Islet precursor cell (in vitro differentiated cells): ENCODE data around the gene TPM3.
A peak's percentile ranks its signal among the peaks of the same experiment; 100 is the strongest.
"Not testable (repeated sequence)": the region's sequence is repeated elsewhere in the genome, so short reads cannot be mapped to it uniquely, and the experiment has no call there.

Experiments
- DNase-seq: peaks from one replicate; pipeline ENCODE4 v3.0.0-alpha.2; 2018

Gene TPM3

DNA sequence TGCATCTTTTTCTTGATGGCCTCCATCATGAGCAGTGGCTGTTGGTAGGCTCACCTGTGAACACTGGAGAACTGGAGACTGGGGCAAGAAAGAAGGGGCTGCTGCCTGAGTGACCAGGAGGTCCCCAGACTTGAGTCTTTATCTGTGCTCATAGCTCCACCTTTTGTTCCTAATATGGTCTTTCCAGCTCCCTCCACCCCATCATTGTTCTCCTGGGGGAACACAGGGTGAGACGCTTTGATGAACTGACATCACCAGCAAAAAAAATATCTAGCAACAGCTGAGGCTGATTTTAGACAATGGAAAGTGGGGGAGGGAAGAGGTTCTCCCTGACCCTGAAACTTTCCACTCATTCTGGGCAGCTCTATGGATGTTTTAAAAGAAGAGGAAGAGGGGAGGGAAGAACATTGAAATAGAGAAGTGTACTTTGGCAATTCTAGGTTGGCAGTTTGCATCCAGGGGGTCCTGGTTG lies at the start of gene TPM3:
TPM3 (minus strand) TSS at position 111 of the 472 bp plus-strand sequence; CDS start at position 29, 82 bp downstream.
- no peak for DNase-seq

DNA sequence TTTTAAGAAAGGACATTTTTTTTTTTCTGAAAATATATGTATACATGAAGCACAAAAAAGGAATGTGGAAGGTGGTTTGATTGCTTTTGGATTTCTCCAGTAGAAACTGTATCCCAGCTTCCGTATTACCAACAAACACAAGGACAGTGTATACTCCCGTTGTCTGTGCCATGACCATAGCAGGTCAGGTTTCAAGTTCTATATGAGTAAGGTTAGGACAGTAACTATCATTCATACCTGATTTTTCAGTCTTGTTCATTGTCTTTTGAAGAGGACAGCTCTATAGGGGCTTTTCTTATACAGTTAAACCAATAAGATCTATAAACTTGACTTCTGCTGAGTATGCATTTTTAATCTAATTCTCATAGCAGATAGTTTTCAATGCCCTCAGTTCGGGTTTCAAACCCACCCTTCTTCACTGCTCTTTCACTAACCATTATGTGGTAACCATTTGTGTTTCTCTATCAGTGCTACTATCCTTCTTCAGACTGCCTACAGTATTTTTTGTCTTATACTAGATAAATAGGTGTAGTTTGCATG lies 48.5 kb upstream of the TPM3 start:
- DNase-seq = no peak

DNA sequence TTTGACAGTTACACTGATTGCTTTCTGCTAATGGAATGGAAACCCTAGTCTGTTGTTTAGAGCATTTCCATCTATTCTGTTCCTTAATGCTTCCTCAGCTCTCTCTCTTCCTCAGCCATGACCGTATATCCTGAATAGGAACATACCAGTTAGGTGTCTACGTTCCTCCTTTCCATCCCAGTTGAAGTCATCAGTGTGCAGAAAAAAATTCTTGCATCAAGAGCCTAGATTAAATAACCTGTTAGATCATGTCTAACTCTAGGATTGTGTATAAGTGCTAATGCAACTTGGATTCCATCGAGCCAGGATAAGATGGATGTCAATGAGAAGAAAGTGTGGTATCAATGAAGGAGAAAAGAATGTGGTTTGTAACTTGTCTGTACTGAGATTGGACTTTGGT lies 47.6 kb upstream of the TPM3 start:
- no peak for DNase-seq

DNA sequence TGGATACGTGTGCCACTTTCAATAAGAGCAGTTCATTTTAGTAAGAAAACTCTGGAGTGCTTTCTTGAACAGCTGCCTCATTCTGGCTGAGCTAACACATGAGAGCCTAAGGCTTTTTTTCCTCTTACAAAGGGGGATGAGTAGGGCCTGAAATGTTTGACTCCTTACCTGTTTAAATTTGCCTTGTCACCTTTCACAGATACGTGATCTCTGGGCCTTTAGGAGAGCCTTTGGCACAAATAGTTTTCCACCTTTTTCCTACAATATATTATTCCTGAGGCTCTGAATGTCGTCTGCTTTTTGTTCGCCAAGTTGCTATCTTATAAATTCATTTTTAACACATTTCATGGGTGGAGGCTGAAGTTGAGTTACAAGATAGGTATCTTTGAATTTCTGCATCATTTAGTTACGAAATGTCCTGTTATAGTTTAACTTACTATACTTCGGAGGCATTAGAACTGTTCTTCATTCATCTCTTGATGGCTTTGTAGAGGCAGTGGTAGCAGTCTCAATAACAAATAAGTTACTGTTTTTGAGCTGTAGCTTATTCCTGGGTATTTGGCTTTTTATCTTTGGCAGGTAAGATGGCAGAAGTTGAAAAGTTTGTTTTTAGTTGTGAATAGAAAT lies 46.1 kb upstream of the TPM3 start:
- DNase-seq = no peak

DNA sequence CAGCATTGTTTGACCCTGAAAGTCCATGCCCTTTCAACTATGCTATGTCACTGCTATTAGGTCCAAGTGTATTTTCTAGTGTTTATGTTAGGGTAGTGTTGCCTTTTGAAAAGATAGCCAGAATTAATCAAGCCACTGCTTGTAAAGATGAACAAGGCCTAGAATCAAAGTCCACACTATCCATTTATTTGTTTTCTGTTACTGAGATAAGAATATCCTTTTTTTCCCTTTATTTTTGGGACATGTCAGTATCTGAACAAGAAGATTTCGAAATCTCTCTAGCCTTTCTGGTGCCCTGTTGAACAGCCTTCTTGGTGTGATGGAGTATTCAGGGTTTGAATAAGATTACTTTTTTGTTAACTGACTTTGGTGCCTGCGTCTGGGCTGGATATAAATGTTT lies 45.5 kb upstream of the TPM3 start:
- DNase-seq = no peak

DNA sequence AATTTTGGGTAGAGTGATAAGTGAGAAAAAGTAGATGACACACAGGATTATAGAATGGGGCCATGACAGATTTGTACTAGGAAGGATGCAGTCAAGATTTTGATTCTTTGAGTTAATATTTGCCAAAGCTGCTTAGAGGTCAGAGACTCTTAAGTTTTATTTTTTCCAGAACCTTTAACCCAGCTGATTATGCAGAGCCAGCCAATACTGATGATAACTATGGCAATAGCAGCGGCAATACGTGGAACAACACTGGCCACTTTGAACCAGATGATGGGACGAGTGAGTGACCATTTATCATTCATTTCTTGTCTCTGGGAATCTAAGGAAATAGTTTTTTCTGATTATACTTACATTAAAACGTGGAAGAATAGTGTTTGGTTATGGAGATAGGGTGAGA lies 45.0 kb upstream of the TPM3 start:
- DNase-seq = no peak

DNA sequence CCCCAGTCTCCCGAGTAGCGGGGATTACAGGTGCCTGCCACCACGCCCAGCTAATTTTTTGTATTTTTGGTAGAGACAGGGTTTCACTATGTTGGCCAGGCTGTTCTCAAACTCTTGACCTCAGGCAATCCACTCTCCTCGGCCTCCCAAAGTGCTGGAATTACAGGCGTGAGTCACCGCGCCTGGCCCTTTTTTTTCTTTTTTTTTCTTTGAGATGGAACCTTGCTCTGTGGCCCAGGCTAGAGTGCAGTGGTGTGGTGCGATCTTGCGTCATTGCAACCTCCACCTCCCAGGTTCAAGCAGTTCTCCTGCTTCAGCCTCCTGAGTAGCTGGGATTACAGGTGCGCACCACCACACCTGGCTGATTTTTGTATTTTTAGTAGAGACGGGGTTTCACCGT lies 41.2 kb upstream of the TPM3 start:
- DNase-seq = peak; percentile 56

DNA sequence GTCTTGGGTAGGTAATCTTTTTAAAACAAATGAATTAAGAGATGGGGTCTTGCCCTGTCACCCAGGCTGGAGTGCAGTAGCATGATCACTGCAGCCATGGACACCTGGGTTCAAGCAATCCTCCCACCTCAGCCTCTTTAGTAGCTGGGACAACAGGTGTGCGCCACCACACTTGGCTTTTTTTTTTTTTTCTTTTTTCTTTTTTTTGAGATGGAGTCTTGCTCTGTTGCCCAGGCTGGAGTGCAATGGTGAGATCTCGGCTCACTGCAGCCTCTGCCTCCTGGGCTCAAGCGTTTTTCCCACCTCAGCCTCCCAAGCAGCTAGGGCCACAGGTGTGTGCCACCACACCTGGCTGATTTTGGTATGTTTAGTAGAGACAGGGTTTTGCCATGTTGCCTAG lies 39.2 kb upstream of the TPM3 start:
- not testable (repeated sequence) for DNase-seq

DNA sequence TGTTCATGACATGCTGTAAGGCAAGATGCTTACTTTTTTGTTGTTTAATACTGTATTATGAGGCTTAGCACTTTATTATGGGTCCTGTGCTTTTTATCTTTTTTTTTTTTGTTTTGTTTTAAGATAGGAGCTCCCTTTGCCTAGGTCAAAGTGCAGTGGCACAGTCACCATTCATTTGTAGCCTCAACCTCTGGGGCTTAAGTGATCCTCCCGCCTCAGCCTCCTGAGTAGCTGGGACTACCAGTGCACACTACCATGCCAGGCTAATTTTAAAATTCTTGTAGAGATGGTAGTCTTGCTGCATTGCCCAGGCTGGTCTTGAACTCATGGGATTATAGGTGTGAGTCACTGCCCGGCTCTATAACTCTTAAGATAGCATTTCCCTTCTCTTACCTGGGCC lies 33.5 kb upstream of the TPM3 start:
- no peak for DNase-seq

DNA sequence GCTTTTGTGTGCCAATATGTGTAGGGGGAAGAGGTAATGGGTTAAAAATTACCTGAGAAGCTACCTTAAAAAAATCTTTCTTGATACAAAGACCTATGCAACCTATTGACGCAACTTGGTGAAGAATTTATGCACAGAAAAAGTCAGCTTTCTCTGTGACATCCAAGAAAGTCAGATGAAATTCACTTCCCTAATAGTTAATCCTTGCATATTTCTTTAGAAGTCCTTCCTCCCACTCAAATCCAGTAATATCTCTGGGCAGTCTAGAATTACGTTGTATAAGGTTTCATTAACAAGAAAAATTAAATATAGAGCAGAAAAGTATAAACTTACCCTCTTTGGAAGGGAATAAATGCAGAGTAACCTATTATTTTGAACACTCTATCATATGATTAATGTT lies 31.7 kb upstream of the TPM3 start:
- no peak for DNase-seq

DNA sequence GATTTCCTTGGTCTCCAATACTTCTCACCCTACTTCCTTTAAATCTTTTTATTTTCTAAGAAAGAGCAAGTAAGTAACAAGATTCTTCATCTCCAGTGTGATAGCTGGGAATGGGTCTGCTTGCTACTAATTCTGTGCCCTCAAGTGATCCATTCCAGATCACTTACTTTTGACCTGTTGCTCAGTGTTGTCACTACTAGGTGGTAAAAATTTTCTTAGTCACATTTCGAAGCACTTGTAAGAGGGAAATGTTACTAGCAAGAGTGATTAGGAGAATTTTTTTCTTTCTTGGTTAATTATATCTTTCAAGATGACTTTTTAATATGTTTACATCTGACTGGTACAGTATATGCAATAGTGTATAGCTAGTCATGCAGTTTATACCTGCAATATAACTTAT lies 31.0 kb upstream of the TPM3 start:
- DNase-seq = no peak

DNA sequence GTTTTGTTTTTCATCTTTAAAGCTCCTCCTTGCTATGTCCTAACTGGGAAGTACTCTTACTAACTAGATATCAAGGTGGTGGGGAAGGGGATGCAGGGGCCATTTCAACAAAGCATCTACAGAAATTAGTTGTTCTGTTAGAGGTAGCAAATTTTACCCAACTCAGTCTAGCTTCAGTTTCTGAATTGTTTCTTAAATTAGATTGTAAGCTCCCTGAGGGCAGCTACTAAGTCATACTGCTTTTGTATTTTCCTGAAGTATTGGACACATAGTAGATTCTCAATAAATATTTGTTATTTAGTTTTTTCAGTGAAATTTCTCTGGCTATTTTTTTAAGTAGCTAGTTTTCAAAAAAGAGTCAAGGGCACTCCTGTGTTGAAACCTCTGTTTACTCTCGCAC lies 30.6 kb upstream of the TPM3 start:
- DNase-seq = no peak

DNA sequence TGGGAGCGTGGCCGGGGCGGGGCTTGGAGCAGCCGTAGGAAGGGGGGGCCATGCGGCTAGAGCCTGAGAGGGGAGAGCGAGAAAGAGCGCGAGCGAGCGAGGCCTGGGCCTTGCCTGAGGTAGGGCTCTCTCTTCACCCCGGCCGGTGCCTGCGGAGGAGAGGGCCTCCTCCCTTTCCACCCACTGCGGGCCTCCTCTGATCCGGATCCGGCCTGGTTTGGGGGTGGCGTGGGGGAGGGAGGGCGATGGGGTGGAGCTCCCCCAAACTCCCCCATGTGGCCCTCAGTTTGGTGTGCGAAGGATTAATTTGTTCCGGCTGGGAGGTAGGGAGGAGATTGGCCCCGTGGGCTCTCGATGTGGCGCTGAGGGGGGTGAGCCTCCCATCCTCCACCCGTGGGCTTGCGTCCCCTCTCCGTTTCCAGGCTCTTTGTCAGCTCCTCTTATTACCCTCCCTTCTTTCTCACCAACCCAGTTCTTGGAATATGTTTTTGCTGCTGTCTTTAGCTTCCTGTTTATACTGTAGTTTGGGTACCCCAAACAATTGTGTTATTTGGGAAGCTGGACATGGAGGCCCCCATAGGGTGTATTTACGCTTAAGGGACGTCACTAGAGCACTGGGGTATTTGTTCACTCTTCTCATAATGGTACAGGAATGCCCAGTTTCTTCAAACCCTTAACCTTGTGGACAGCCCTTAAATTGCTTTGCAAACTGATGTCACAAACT lies 29.5 kb upstream of the TPM3 start:
- peak; percentile 65 for DNase-seq

DNA sequence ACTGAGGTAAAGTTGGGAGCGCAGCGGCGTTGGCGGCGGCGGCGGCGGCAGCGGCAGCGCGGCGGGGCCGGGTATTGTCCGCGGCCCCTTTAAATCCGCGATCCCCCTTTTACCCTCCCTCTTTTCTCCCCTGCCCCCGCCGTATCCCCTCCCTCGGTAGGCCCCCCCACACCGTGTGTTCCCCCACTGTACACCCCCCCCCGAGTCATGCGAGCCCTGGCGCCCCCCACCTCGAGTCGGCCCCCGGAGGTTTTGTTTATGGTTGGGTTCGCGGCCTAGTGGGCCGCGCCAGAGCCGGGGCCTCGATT lies 29.0 kb upstream of the TPM3 start:
- no peak for DNase-seq

DNA sequence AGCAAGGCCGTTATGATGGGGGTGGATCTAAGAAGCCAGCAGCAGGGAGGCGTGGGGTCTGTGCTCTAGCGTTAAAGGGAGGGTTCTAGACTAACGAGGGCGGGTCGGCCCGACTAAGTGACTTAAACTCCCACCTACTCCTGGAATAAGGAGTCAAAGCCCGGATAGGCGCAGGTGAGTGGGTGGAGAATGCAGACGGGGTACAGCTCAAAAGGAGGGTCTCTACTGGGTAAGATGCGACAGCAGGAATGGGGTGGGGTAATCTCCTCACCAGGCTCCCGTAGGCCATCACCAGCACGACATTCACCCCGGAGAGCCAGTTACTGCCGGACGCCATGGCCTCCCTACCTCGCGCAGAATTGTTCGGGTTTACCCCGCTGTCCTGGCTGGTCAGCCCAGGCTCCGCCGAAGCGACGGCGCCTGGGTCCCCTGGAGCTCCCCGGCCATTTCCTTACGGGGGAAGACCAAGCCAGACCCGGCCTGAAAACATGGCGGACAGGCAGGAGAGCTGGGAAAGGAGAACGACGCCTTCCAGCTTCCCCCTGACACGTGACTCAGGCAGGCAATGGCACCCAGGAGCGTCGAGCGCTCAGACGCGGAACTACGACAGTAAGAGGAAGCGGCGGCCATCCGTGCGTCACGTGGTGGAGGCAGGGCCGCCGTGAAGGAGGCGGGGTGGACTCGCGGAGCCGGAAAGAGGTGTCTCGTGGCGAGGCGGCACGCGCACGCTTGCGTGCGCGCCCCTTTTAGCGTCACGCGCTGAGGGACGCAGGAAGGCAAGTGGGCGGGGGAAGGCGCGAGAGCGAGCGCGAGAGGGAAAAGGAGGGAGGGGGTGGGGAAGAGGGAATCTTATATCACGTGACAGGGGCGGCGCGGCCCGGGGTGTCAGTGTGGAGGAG lies 28.4 kb upstream of the TPM3 start, which contains the start of gene UBAP2L:
UBAP2L (plus strand) TSS at position 885 of the 899 bp plus-strand sequence. CDS start 4,169 bp downstream, outside the sequence.
- DNase-seq = peak; percentile 100

DNA sequence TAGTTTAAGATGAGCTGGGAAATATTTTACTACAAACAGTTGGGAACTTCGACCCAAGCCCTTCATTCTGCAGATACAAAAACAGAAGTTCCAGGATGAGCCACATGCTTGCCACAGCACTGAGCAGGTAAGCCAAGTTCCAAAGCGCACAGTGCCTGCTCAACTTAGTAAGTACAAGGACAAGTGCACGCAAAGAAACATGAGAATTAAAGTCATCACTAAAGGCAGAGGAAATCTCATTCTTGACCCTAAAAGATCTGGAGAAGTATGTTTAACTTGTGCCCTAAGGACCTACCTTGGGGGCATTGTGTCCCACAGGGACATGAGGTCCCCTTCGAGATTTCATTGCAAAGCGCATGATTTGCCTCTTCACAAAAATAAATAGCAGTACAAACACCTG lies 27.6 kb upstream of the TPM3 start:
- DNase-seq = peak; percentile 56

DNA sequence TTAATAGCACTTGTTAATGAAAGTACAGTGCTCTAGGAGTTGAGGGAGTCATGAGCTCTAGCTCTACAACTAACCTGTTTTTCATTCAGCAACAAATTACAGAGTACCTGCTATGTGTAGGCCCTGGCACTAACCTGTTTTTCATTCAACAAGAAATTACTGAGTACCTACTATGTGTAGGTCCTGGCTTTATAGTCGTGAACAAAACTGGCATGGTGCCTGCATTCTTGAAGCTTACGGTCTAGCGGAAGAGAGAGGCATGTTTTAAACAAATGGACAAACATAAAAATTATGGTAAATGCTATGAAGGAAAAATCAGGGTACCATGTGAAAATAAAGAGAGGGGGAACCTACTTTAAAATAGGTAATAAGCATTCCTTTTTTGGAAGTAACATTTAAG lies 26.6 kb upstream of the TPM3 start:
- no peak for DNase-seq

DNA sequence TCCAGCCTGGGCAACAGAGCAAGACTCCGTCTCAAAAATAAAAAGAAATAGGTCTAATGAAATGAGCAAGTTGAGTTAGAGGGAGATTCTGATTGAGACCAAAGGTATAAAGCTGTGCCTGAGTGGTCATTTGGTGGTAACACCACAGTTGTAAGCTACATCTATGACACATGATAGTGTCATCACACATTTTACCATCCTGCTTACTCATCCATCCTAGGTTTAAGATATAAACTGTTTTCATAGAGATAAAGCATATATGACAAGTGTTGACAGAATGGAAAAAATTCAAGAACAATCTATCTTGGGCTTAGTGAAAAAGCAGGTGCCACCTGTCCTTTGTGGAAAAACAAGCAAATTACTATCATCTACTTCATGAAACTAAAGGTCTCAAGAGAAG lies 21.4 kb upstream of the TPM3 start:
- no peak for DNase-seq

DNA sequence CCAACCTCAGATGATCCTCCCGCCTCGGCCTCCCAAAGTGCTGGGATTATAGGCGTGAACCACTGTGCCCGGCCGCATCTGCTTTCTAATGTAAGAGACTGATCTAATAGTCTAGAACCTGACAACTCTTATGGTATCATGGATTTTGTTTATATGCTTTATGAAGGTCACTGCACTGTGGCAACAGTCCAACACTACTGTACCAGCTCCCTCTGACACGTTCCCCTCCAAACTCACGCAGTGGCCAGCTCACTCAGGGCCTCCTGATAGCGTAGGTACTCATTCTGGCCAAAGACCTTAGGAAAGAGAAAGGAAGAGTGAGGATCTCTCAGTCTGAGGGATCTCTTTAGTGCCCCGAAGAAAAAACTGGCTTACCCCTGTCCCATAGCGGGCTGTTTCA lies 20.2 kb upstream of the TPM3 start:
- DNase-seq = no peak

DNA sequence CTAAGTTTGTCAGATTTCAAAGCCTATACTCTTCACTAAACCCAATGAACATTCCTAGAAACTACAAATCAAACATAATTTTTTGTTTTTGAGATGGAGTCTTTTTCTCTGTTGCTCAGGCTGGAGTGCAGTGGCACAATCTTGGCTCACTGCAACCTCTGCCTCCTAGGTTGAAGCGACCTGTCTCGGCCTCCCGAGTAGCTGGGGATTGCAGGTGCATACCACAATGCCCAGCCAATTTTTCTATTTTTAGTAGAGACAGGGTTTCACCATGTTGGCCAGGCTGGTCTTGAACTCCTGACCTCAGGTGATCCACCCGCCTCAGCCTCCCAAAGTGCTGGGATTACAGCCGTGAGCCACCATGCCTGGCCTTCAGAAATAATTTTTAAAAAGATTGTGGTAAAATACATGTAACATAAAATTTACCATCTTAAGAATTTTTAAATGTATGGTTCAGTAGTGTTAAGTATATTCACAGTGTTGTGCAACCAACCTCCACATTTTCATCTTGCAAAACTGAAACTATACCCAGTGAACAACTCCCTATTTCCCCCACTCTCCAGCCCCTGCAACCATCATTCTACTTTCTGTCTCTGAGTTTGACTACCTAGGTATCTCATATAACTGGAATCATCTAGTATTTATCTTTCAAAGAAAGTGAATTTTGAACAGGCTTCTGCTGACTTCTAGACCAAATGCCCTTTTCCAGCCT lies 16.9 kb upstream of the TPM3 start:
- no peak for DNase-seq

DNA sequence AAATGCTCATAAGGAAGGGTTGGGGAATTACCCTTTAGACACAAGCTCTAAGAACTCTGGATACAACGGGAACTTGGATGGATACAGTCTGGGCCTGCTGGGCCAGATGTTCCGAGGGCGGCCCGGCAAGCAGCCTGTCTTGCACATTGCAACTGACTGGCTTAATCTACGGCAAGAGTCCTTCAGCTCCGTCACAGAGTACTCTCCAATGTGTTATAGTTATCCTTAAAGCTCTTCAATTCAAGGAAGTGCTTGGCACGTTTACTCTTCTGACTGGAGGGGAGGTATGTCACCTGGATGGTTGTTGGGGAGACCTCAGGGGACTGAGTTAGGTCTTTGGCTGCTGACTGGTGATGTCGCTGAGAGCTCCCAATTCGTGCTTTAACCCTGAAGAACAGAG lies 15.4 kb upstream of the TPM3 start:
- no peak for DNase-seq

DNA sequence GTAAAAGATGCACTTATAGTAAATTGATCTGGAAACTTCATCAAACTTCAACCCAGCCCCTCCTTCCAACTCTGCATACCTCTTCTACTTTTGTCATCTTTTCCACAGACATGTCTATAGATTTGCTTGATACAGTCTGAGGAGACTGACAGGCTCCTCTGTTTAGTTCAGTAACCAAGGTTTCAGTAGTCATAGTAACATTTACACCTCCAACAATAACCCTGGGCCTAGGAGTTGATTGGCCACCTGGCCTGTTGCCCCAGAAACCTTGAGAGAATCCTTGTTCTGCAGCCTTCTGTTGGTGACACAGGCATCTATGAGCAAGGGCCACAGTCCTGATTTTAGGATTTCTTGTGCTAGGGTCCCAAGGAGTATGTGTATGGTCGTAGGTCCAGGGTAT lies 14.3 kb upstream of the TPM3 start, which contains the start of gene CFAP141:
CFAP141 (minus strand) TSS at position 138 of the 400 bp plus-strand sequence; CDS start at position 112, 26 bp downstream.
- DNase-seq = no peak

DNA sequence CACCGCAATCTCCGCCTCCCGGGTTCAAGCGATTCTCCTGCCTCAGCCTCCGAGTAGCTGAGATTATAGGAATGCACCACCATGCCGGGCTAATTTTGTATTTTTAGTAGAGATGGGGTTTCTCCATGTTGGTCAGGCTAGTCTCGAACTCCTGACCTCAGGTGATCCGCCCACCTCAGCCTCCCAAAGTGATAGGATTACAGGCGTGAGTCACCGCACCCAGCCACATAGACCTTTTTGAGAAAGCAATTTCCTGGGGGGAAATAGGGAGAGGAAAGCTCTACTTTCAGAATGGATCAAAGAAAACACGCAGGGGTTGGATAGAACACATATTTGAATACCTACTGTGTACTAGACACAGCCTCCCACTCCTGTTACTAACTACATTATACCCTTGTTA lies 13.9 kb upstream of the TPM3 start:
- not testable (repeated sequence) for DNase-seq
